Heart right ventricle (tissue), 16 donors: ENCODE data around the gene TLX3. TPM values are rescaled to one million over a fixed set of nuclear protein-coding genes. Genes with fewer than 3 reads are reported as not detected.

Experiments used
- ATAC-seq, 8 donors: fragments of 200-7000 bp; cut with Tn5 transposase; one replicate each; pipeline ENCODE4 v1.9.1; 2020; ENCODE audit warnings: mild to moderate bottlenecking in 8 of 8, moderate library complexity in 8 of 8, moderate number of reproducible peaks in 1 of 8
- DNase-seq, 2 donors: peaks; one replicate each; pipeline ENCODE4 v3.0.0-alpha.2; 2020
- H3K27ac ChIP-seq, 10 donors: fragments of 200-600 bp; sonication (generic) in 2 of 10; one replicate each; pipeline versions ENCODE4 v1.5.0 to v1.8.0; 2020 to 2022; ENCODE audit warnings: mild to moderate bottlenecking in 3 of 10
- H3K27me3 ChIP-seq, 7 donors: fragments of 200-600 bp; one replicate each; pipeline ENCODE4 v1.8.0; 2021 to 2022; ENCODE audit warnings: mild to moderate bottlenecking in 2 of 7
- H3K36me3 ChIP-seq, 9 donors: fragments of 200-600 bp; sonication (generic) in 1 of 9; one replicate each; pipeline versions ENCODE4 v1.5.0 to v1.8.0; 2020 to 2022; ENCODE audit warnings: mild to moderate bottlenecking in 2 of 9
- H3K4me1 ChIP-seq, 9 donors: fragments of 200-600 bp; sonication (generic) in 1 of 9; one replicate each; pipeline versions ENCODE4 v1.5.0 to v1.8.0; 2020 to 2022; ENCODE audit warnings: mild to moderate bottlenecking in 4 of 9
- H3K4me3 ChIP-seq, 10 donors: fragments of 200-600 bp; sonication (generic) in 2 of 10; one replicate each; pipeline versions ENCODE4 v1.5.0 to v1.8.0; 2020 to 2022; ENCODE audit warnings: mild to moderate bottlenecking in 7 of 10, moderate library complexity in 2 of 10
- H3K9me3 ChIP-seq, 11 donors: fragments of 200-600 bp in 10 of 11; sonication (generic) in 2 of 11; one replicate each; pipeline versions ENCODE4 v1.5.0 to v1.8.0; 2013 to 2022; ENCODE audit warnings: mild to moderate bottlenecking in 2 of 11, control low read depth in 1 of 11, moderate library complexity in 1 of 11
- CTCF ChIP-seq, 9 donors: fragments of 200-600 bp; sonication (generic) in 2 of 9; IDR thresholded peaks; one replicate each; pipeline versions ENCODE4 v1.5.0 to v1.8.0; 2021 to 2022; ENCODE audit warnings: antibody characterized with exemption in 9 of 9, mild to moderate bottlenecking in 5 of 9, moderate library complexity in 1 of 9
- WGBS, 2 donors: extraction: QIAGEN DNeasy Blood & Tissue Kit; methylation state at CpG; one replicate each; pipeline ENCODE4 v1.1.7; 2013; ENCODE audit warnings: inconsistent platforms in 1 of 2; 5-methylcytosine and 5-hydroxymethylcytosine counted together
- intact Hi-C, 10 donors: fragments of 100-400 bp; cut with DNase I; formaldehyde crosslinking; loops; one replicate each; pipeline versions ENCODE4 v1.11.1 to v1.14.2; 2022
- polyA plus RNA-seq, 2 donors: library from polyadenylated mRNA; stranded (reverse); fragments of 200-250 nt; gene quantifications; one replicate each; pipeline ENCODE4 v1.2.3, GENCODE V29; 2013
- total RNA-seq, 10 donors: library from RNA; stranded (reverse); fragmentation: NEBNext Ultra II Directional in 3 of 10; extraction: Animal tissue kit (Norgen Biotek cat#: 25700) in 3 of 10; gene quantifications; one replicate each; pipeline versions ENCODE4 v1.2.1 to v1.2.4, GENCODE V29; 2021 to 2023
- donor health status: Arrhythmogenic right ventricular cardiomyopathy.
- donor health status: ischemic (EF 13 %, LVEDD 7.1; RV severe dilation, severe dysfunction).
- donor health status: healthy with polysubstance abuse.
- donor health status: DM: no; HTN: yes; CAD: no.
- donor health status: DM: no; HTN: no; CAD: no.
- donor health status: ischemic (EF 25% LVEDD 6.9; RV normal size, moderate dysfunction).
- donor health status: ischemic (EF 25% LVEDD 5.7; RV mildly dilated, moderate dysfunction).
- donor health status: healthy.
- donor health status: DM: yes; HTN: yes; CAD: no.
- donor health status: Ischemic cardiomyopathy.
- donor health status: ischemic (EF 35%, LVEDD 5.7; RV mildly dilated, moderate dysfunction).
- donor health status: nonischemic (EF 11% LVEDD 7.7; RV severe dilation, severe dysfunction).
- donor health status: DM: yes; HTN: yes; CAD: no.
- donor health status: PGD.
- donor health status: ischemic (EF 29% LVEDD 5.4; RV normal size, mild dysfunction).
- donor health status: nonischemic (EF 23%, LVEDD 6.1; RV moderate dilation, normal function).

The TLX3 gene
- total and polyA plus RNA-seq, 12 donors, result not detected

GRCh38 chr5:171340491-171340890, 31.4 kb downstream of the TLX3 start:
- no peaks in the 10 kb centered on the region for H3K9me3 ChIP-seq
- intact Hi-C loops, result loop anchor here in 4 of 10 donors (5.0 to 10.0 kb wide), 4 partner anchors 133 to 706 kb away; no protein-coding TSS in a partner anchor
- no peak overlapping the region for H3K4me3 ChIP-seq
- H3K27ac ChIP-seq, result no peak overlapping the region
- H3K36me3 ChIP-seq, result no peaks in the 10 kb centered on the region
- TF ChIP-seq CTCF (IDR thresholded peaks at IDR 0.05), result no peak
- WGBS, 2 donors, result 77 to 81% methylated on average over 6 of the region's 6 CpGs
- peaks cover 0 to 66% (median 42%) of the 10 kb centered on the region in 7 donors for H3K27me3 ChIP-seq
- ATAC-seq (no peak), DNase-seq (no peak)
- H3K4me1 ChIP-seq, result peaks cover 0 to 11% (median 8%) of the 10 kb centered on the region in 9 donors

- Histone ChIP-seq H3K9me3 (no peaks in the 10 kb centered on the region), H3K27ac (no peak overlapping the region), H3K4me1 (no peaks in the 10 kb centered on the region), H3K4me3 (no peak overlapping the region), H3K36me3 (no peaks in the 10 kb centered on the region), H3K27me3 (peaks cover 0 to 46% (median 33%) of the 10 kb centered on the region in 7 donors)
- ATAC-seq, result peak in 4 of 8 donors; percentile 39 to 72 (median 61)
- DNase-seq, result peak in 1 of 2 donors; percentile 15
- 48 to 52% methylated on average over 17 of the region's 17 CpGs for WGBS, 2 donors
- peak; percentile 11 to 74 (median 62) for TF ChIP-seq CTCF (IDR thresholded peaks at IDR 0.05)
- intact Hi-C loops, result loop anchor here in 4 of 10 donors (2.0 to 10.0 kb wide), 5 partner anchors 135 to 708 kb away; no protein-coding TSS in a partner anchor
Measured at GRCh38 chr5:171342362-171343111, 33.5 kb downstream of the TLX3 start.

- WGBS, 2 donors, result 93 to 94% methylated on average over 19 of the region's 19 CpGs
- DNase-seq (no peak), ATAC-seq (no peak)
- intact Hi-C loops, result loop anchor here in 4 of 10 donors (5.0 to 10.0 kb wide), 5 partner anchors 138 to 710 kb away; no protein-coding TSS in a partner anchor
- H3K9me3 ChIP-seq, result no peaks in the 10 kb centered on the region
- H3K36me3 ChIP-seq, result no peaks in the 10 kb centered on the region
- peaks cover 0 to 26% (median 17%) of the 10 kb centered on the region in 7 donors for H3K27me3 ChIP-seq
- H3K27ac ChIP-seq, result no peak overlapping the region
- no peaks in the 10 kb centered on the region for H3K4me1 ChIP-seq
- no peak overlapping the region for H3K4me3 ChIP-seq
- TF ChIP-seq CTCF (IDR thresholded peaks at IDR 0.05), result no peak
Measured at GRCh38 chr5:171344936-171345608, 36.0 kb downstream of the TLX3 start.

GRCh38 chr5:171351536-171352073, 42.6 kb downstream of the TLX3 start:
- Histone ChIP-seq H3K4me1 (no peaks in the 10 kb centered on the region), H3K27ac (no peak overlapping the region), H3K36me3 (no peaks in the 10 kb centered on the region), H3K9me3 (no peaks in the 10 kb centered on the region), H3K4me3 (no peak overlapping the region), H3K27me3 (peaks cover 0 to 18% (median 0%) of the 10 kb centered on the region in 7 donors)
- WGBS, 2 donors, result 71 to 85% methylated on average over 7 of the region's 7 CpGs
- DNase-seq (no peak), ATAC-seq (no peak)
- TF ChIP-seq CTCF (IDR thresholded peaks at IDR 0.05), result no peak
- intact Hi-C loops, result no loop called here
